Stimulated activated naive CD8-positive, alpha-beta T cell treated with anti-CD3 and anti-CD28 coated beads, Interleukin-15, amount 100 ng/mL, for 72 hours (primary cell): ENCODE results near the gene PHF12.

Source experiments
- ATAC-seq: fragments of 150-1000 bp; cut with Tn5 transposase; 2 replicates; pipeline ENCODE4 v1.10.0; 2021; ENCODE audit warnings: mild to moderate bottlenecking, moderate library complexity
- DNase-seq, 2 donors: peaks; one replicate each; pipeline ENCODE4 v3.0.0; 2021 to 2022
- H3K27ac Mint-ChIP-seq, 2 donors: one replicate each; pipeline ENCODE4 v1.8.0; 2022; ENCODE audit warnings: mild to moderate bottlenecking in 2 of 2, mixed read lengths in 2 of 2, moderate library complexity in 2 of 2
- H3K27me3 Mint-ChIP-seq: one replicate; pipeline ENCODE4 v1.8.0; 2022; ENCODE audit warnings: mixed read lengths
- H3K4me1 Mint-ChIP-seq: one replicate; pipeline ENCODE4 v1.8.0; 2022; ENCODE audit warnings: mild to moderate bottlenecking, mixed read lengths
- H3K4me3 Mint-ChIP-seq, 2 donors: one replicate each; pipeline ENCODE4 v1.8.0; 2022; ENCODE audit warnings: mild to moderate bottlenecking in 2 of 2, mixed read lengths in 2 of 2, moderate library complexity in 1 of 2
- H3K9me3 Mint-ChIP-seq, 2 donors: one replicate each; pipeline ENCODE4 v1.8.0; 2022; ENCODE audit warnings: mixed read lengths in 2 of 2

PHF12 gene

GRCh38 chr17:28983286-28984230, 32.2 kb upstream of the PHF12 start:
- no peak for ATAC-seq
- Mint-ChIP-seq H3K27me3 (no peaks in the 10 kb centered on the region), H3K9me3 (no peaks in the 10 kb centered on the region), H3K4me3 (peak overlapping the region in 1 of 2 donors; percentile 14), H3K27ac (peak overlapping the region in 1 of 2 donors; percentile 97), H3K4me1 (peaks cover 34% of the 10 kb centered on the region)
- DNase-seq: no peak

DNA sequence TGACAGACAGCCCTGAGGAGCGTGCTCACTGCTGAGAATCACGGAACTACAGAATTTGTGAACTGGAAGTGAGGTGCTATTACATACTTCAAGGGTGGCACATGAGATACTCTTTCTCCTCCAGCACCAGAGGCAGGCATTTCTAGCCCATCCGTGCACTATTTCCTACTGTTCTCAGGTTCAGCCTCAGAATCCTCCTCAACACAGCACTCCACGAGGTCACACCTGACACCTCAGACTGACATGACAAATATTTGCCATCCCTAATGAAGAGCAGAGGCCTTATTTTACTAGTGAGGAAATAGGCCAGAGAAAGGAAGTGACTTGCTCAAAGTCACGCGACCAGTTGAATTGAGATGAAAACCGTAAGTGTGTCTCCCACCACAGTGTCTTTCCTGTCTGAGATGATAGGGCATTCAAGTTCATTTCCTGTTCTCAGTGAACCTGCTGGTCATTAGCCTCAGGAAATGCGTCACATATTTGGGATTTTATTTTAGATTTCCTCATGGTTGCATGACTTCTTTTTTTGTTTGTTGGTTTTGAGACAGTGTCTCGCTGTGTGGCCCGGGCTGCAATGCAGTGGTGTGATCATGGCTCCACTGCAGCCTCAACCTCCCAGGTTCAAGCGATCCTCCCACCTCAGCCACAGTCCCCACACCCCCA, 30.9 kb upstream of the PHF12 start:
- peaks cover 39% of the 10 kb centered on the region for H3K4me1 Mint-ChIP-seq
- ATAC-seq: peak; percentile 94
- peak overlapping the region; percentile 94 to 97 for H3K27ac Mint-ChIP-seq
- peak; percentile 39 to 74 for DNase-seq
- no peaks in the 10 kb centered on the region for H3K27me3 Mint-ChIP-seq
- H3K9me3 Mint-ChIP-seq: no peaks in the 10 kb centered on the region
- peak overlapping the region; percentile 41 to 51 for H3K4me3 Mint-ChIP-seq

DNA sequence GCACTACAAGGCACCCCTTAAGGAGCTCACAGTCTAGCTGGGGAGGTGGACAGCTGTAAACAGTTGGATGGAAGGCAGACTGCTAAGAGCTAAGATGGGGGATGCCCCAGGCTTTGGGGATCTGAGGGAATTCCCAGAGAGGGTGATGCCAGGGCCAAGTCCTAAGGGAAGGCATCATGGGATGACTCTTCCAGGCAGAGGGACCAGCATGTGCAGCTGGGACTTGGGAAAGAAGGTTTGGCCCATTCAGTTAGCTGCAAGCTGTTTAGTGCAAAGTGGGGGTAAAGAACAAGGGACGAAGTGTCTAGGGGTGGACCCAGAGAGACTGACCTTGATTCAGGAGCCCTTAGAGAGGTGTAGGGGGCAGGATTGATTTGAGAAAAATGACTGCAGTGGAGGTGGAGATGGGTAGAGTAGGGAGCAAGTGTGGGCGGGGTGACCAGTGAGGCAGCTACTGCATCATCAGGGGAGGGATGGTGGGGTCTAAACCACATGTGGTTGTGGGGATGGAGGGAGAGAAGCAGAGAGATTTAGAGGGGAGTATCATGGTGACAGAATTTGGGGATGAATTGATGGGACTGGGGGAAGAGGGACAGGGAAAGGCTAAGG, 27.1 kb upstream of the PHF12 start:
- DNase-seq: no peak
- no peak overlapping the region for H3K4me3 Mint-ChIP-seq
- ATAC-seq: no peak
- no peaks in the 10 kb centered on the region for H3K27me3 Mint-ChIP-seq
- H3K27ac Mint-ChIP-seq: peak overlapping the region in 1 of 2 donors; percentile 53
- no peaks in the 10 kb centered on the region for H3K9me3 Mint-ChIP-seq
- peaks cover 32% of the 10 kb centered on the region for H3K4me1 Mint-ChIP-seq

DNA sequence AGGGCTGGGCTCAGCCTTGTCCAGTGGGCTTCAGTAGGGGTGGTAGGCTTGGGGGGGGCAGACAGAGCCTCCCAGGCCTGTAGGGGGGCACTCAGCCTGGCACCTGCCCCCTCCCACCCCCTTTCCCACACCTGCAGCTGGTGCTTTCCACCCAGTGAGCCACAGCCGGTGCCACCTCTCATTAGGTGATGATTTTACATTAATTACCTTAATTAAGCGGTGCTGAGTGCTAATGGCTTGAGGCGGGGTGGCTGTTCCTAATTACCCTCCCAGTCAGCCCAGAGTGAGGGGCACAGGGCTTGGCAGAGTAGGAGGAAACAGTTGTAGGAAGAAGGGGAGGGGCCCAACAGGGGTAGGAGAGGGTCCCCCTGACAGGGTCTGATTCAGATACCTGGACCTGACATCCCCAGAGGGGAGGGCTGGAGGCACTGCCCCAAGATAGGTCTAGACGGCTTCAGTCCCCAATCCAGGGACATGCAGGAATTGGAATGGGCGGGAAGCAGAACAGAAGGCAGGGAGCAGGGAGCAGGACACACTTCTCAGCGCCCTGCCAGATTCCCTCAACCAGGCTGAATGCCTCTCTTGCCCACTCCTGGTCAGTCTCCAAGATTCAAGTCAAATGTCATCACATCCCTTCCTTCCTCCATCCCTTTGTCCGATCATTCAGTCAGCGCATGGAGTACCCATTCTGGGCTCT, 26.5 kb upstream of the PHF12 start:
- no peak for DNase-seq
- Mint-ChIP-seq H3K4me1 (peaks cover 25% of the 10 kb centered on the region), H3K27me3 (no peaks in the 10 kb centered on the region), H3K27ac (peak overlapping the region in 1 of 2 donors; percentile 83), H3K9me3 (no peaks in the 10 kb centered on the region), H3K4me3 (no peak overlapping the region)
- no peak for ATAC-seq

DNA sequence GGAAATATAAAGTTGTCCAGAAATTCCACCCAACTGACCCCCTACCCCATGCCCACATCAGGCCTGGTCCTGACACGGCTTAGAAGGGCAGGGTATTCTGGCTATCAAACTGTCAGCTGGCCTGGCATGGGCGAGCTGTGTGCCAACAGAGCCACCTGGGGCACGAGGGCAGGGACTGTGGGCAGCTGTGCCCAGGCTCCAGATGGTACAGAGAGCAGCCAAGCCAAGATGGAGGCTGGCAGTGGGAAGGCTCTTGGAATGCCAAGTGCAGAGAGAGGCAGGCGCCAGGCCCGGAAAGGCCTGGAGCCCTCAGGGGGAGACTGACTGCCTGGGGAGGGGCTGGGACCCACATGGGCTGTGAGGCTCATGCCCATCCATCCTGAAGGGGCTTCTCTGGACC, 24.3 kb upstream of the PHF12 start:
- no peak for ATAC-seq
- Mint-ChIP-seq H3K27ac (no peak overlapping the region), H3K9me3 (no peaks in the 10 kb centered on the region), H3K4me3 (no peak overlapping the region), H3K4me1 (peaks cover 9% of the 10 kb centered on the region), H3K27me3 (no peaks in the 10 kb centered on the region)
- DNase-seq: no peak

DNA sequence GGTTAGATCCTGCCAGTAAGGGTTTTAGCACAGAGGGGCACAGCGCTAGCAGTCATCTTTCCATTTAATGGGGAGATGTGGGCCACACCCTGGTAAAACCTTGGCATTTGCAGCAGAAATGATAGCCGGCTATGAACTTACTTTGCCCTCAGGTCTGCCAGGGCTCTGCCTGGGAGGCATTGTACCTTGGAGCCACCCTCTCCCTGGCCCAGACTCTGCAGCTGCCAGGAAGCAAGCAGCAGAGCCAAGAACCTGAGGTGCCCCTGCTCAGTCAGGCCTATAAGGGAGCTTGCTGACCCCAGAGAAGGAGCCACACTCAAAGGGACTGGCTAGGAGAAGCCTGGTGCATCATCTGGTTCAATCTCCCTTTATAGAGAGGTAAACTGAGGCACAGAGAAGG, 23.7 kb upstream of the PHF12 start:
- H3K4me1 Mint-ChIP-seq: peaks cover 9% of the 10 kb centered on the region
- no peak overlapping the region for H3K27ac Mint-ChIP-seq
- no peak overlapping the region for H3K4me3 Mint-ChIP-seq
- DNase-seq (no peak), ATAC-seq (no peak)
- no peaks in the 10 kb centered on the region for H3K27me3 Mint-ChIP-seq
- H3K9me3 Mint-ChIP-seq: no peaks in the 10 kb centered on the region

DNA sequence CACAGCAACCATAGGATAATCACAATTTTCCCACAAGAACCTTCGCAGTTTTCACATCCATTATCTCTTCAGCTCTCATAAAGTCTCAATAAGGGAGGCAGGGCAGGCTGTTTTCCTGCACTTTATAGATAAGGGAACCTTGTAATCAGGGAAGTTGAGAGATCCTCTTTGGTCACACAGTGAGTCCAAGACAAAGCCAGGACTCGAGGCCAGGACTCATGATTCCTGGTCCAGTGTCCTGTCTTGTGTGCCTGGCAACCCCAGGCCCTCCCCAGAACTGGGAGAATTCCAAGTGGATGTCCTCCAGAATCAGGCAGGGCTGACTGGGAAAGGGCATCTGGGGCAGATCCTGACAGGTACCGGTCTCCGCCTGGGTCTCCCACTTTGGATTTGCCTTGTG, 23.1 kb upstream of the PHF12 start:
- Mint-ChIP-seq H3K4me3 (no peak overlapping the region), H3K4me1 (peaks cover 9% of the 10 kb centered on the region), H3K27me3 (no peaks in the 10 kb centered on the region), H3K9me3 (no peaks in the 10 kb centered on the region), H3K27ac (no peak overlapping the region)
- DNase-seq: no peak
- ATAC-seq: no peak

- Mint-ChIP-seq H3K27me3 (no peaks in the 10 kb centered on the region), H3K9me3 (no peaks in the 10 kb centered on the region), H3K27ac (no peak overlapping the region), H3K4me1 (peaks cover 3% of the 10 kb centered on the region), H3K4me3 (no peak overlapping the region)
- no peak for DNase-seq
- ATAC-seq: no peak
These were observed 22.1 kb upstream of the PHF12 start for GRCh38 chr17:28973425-28973824.

- no peaks in the 10 kb centered on the region for H3K4me1 Mint-ChIP-seq
- no peaks in the 10 kb centered on the region for H3K9me3 Mint-ChIP-seq
- DNase-seq (no peak), ATAC-seq (no peak)
- no peaks in the 10 kb centered on the region for H3K27me3 Mint-ChIP-seq
- no peak overlapping the region for H3K4me3 Mint-ChIP-seq
- H3K27ac Mint-ChIP-seq: no peak overlapping the region
These were observed 21.1 kb upstream of the PHF12 start for GRCh38 chr17:28972437-28972836.

DNA sequence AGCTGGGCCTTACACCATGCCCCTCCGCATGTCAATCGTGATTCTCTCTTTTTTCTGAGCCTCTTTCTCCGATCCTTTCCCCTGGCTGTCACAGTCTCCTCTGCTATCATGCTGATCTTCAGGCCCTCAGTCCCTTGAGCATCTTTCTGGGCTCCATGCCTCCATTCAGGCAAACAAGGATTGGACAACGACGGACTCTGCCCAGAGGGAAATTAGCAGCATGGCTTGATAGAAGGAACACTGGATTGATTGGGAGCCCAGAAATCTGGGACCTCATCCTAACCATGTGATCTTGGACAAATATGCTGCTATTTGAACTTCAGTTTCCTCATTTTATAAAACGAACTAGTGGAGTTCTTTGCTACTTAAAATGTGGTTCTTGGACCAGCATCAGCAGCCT, 19.6 kb upstream of the PHF12 start:
- Mint-ChIP-seq H3K9me3 (no peaks in the 10 kb centered on the region), H3K4me1 (no peaks in the 10 kb centered on the region), H3K27me3 (no peaks in the 10 kb centered on the region), H3K27ac (no peak overlapping the region), H3K4me3 (no peak overlapping the region)
- DNase-seq: no peak
- ATAC-seq: no peak

DNA sequence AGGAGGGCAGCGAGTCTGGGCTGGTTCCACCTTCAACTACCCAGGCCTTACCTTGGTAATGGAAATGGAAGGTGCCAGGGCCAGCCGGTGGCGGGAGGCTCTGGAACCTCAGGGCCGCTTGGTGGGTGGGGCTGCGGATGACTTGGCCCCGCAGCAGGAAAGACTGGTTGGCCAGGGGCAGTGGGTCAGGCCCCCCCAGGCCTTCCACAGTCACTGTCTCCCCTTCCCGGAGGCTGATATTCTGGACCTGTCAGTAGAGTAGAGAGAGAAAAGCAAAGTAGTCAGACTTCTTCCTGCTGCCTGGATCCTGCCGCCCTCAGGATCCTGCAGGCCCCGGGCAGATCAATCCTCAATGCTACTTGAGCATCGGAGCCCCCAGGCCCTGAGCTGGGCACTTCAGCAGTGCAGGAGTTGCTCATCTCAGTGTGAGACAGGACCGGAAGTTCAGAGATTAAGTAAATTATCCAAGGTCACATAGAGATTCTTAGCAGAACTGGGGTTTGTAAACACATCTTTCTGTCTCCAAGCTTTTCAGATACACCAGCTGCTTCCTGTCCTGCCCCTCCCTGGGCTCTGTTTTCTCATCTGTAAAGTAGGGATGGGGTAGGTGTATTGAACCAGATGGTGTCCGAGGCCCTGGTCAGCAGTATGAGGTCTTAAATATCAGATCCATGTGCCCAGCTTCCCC, 18.5 kb upstream of the PHF12 start:
- no peak overlapping the region for H3K4me3 Mint-ChIP-seq
- H3K4me1 Mint-ChIP-seq: no peaks in the 10 kb centered on the region
- H3K27me3 Mint-ChIP-seq: no peaks in the 10 kb centered on the region
- H3K9me3 Mint-ChIP-seq: no peaks in the 10 kb centered on the region
- H3K27ac Mint-ChIP-seq: peak overlapping the region in 1 of 2 donors; percentile 30
- no peak for ATAC-seq
- no peak for DNase-seq

GRCh38 chr17:28968914-28969295, 17.6 kb upstream of the PHF12 start:
- Mint-ChIP-seq H3K9me3 (no peaks in the 10 kb centered on the region), H3K27me3 (peaks cover 4% of the 10 kb centered on the region), H3K27ac (peak overlapping the region in 1 of 2 donors; percentile 2), H3K4me3 (no peak overlapping the region), H3K4me1 (no peaks in the 10 kb centered on the region)
- DNase-seq (no peak), ATAC-seq (no peak)

DNA sequence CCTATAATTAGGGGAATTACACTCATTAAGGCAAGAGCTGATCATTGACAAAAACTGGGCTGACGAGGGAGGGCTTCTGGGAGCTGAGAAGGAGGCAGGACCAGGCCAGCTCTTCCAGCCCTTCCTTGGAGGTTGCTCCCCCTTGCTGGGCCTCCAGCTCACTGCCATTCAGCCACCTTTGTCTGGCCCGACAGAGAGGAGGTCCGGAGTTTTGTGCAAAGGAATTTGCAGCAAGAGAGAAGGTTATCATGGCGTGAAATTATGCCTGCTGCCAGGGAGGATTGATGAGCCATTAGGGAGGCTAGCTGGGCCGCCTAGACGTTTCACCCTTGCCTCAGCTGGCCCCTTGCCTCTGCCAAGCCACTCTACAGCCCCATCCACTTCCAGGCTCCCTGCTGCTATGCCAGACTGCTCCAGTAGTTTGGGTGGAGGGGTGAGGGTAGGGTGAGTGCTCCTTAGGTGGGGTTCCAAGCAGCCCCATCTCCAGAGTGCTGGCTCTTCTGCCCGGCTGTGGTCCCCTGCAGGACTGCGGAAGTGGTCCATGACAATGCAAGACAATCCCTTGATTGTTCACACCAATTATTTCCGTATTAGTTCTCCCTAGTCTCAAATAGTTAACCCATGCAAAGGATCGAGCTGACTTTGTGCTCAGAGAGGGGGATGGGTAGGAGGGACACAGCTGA, 17.1 kb upstream of the PHF12 start:
- no peak overlapping the region for H3K4me3 Mint-ChIP-seq

GRCh38 chr17:28967221-28968135, 16.2 kb upstream of the PHF12 start:
- Mint-ChIP-seq H3K9me3 (no peaks in the 10 kb centered on the region), H3K27ac (no peak overlapping the region), H3K4me1 (no peaks in the 10 kb centered on the region), H3K4me3 (no peak overlapping the region), H3K27me3 (peaks cover 15% of the 10 kb centered on the region)
- ATAC-seq (no peak), DNase-seq (no peak)

More for the DNA sequence above, 17.1 kb upstream of the PHF12 start:
- no peak overlapping the region for H3K27ac Mint-ChIP-seq
- H3K27me3 Mint-ChIP-seq: peaks cover 9% of the 10 kb centered on the region
- no peaks in the 10 kb centered on the region for H3K4me1 Mint-ChIP-seq
- H3K9me3 Mint-ChIP-seq: no peaks in the 10 kb centered on the region
- DNase-seq: no peak
- no peak for ATAC-seq
